ENCODE data around the gene PRKCE. TPM values are rescaled to one million over a fixed set of nuclear protein-coding genes. Genes with fewer than 3 reads are reported as not detected.

PRKCE gene
- total RNA-seq, 1 experiment from 2014 or later: 14.0 TPM

DNA sequence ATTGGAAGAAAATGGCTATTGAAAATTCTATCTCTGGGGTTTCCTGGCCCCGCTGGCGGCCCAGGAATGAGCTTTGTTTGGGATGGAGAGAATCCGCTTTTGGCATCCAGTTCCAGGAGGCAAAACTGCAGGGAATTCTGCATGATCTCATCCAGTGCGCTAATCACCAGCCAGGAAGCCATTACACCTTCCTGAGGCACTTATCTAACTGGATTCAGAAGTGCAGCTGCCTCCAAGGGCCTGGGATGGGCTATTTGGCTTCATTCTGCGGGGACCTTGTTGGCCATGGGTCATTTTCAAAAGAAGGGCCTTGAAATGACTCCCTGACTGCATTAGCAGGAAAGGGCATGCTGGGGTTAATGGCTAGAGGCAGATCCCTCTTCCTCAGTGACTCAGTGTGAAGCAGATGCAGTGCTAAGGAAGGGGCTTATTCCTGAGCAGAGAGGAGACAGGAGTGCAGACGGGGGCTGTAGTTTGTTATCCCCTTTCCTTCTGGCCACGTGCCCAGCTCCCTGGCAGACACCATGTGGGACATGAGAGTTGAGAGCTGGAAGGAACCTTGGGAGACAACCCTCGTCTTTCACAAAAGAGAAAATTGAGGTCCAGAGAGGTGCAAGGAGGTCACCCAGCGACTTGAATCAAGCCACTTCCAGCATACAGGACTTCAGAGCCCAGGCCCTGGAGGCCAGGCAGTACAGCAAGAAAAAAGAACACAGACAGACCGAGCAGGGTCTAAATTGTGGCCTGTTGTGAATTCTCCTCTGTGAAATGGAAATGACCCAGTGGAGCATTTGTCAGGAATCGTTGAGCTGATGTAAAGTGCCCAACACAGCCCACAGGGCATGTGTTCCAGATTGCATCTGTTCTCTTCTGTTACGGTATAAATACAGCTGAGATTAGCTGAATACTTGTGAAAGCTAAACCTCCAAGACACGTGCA, 161.8 kb downstream of the PRKCE start:
- in situ Hi-C loops (cut with HindIII; ENCODE audit: low pct_unique_long_range_greater_than_20kb, low sequenced_read_pairs): no loop called here
- POLR2A ChIA-PET: interaction anchor here (0.6 kb wide), 1 partner anchor 56 kb away, joined by 3 read pairs; no protein-coding TSS in a partner anchor
- CTCF ChIA-PET: no interaction called here
- DNase-seq (ENCODE audit: low read depth, low spot score): no peak
- no peaks in the 10 kb centered on the region for H3K36me3 ChIP-seq (ENCODE audit: control insufficient read depth, insufficient read depth, low read length)
- H3K27me3 ChIP-seq (ENCODE audit: control insufficient read depth, insufficient read depth, low read length): no peaks in the 10 kb centered on the region
- H3K9me3 ChIP-seq (ENCODE audit: control insufficient read depth, insufficient read depth, low read depth, low read length): no peaks in the 10 kb centered on the region
- H3K4me3 ChIP-seq (ENCODE audit: low read depth in 2 of 2, low read length in 2 of 2): no peak overlapping the region
- TF ChIP-seq REST (IDR thresholded peaks at IDR 0.05; ENCODE audit: insufficient read depth in 1 of 2, low read depth in 2 of 2, low read length in 1 of 2): no peak
- TF ChIP-seq, protein P1, sequence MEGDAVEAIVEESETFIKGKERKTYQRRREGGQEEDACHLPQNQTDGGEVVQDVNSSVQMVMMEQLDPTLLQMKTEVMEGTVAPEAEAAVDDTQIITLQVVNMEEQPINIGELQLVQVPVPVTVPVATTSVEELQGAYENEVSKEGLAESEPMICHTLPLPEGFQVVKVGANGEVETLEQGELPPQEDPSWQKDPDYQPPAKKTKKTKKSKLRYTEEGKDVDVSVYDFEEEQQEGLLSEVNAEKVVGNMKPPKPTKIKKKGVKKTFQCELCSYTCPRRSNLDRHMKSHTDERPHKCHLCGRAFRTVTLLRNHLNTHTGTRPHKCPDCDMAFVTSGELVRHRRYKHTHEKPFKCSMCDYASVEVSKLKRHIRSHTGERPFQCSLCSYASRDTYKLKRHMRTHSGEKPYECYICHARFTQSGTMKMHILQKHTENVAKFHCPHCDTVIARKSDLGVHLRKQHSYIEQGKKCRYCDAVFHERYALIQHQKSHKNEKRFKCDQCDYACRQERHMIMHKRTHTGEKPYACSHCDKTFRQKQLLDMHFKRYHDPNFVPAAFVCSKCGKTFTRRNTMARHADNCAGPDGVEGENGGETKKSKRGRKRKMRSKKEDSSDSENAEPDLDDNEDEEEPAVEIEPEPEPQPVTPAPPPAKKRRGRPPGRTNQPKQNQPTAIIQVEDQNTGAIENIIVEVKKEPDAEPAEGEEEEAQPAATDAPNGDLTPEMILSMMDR (IDR thresholded peaks at IDR 0.05): no peak
- no peak for TF ChIP-seq TCF7L2 (IDR thresholded peaks at IDR 0.05; ENCODE audit: low read depth, low read length)
- TF ChIP-seq POLR2AphosphoS5 (IDR thresholded peaks at IDR 0.05; ENCODE audit: low read depth, low read length): no peak
- H3K27ac ChIP-seq (ENCODE audit: low read length): no peak overlapping the region
- peaks cover 13% of the 10 kb centered on the region; the same call in 1 of the 2 replicates for H3K4me1 ChIP-seq (ENCODE audit: control insufficient read depth, insufficient read depth, low read length)
- no peak for ATAC-seq
- BruUV-seq (replicated peaks): no TSS peak
- intact Hi-C loops (cut with micrococcal nuclease; ENCODE audit: unreplicated experiment): no loop called here

DNA sequence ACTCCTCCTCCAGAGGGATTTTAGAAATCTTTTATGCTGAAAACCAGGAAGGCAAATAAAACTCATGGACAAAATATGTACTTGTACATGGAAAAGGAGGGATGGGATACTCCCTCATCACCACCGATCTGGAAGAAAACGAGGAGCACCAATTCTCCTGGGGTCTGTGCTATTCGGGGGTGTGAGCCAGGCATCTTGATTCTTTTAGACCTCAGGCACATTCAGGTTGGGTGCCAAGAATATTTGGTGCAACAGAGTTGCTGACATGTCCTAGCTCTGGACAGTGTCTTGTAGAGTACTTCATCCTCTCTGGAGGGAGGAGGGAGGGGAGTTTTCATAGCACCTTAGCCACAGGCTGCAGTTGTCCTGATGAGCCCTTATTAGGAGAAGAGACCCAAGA, 163.0 kb downstream of the PRKCE start:
- BruUV-seq (replicated peaks): no TSS peak
- intact Hi-C loops (cut with micrococcal nuclease; ENCODE audit: unreplicated experiment): no loop called here
- CTCF ChIA-PET: no interaction called here
- DNase-seq (ENCODE audit: low read depth, low spot score) (no peak), ATAC-seq (no peak)
- Histone ChIP-seq H3K9me3 (ENCODE audit: control insufficient read depth, insufficient read depth, low read depth, low read length) (no peaks in the 10 kb centered on the region), H3K4me3 (ENCODE audit: low read depth in 2 of 2, low read length in 2 of 2) (no peak overlapping the region), H3K27me3 (ENCODE audit: control insufficient read depth, insufficient read depth, low read length) (no peaks in the 10 kb centered on the region), H3K4me1 (ENCODE audit: control insufficient read depth, insufficient read depth, low read length) (peaks cover 13% of the 10 kb centered on the region; the same call in 1 of the 2 replicates), H3K36me3 (ENCODE audit: control insufficient read depth, insufficient read depth, low read length) (no peaks in the 10 kb centered on the region), H3K27ac (ENCODE audit: low read length) (no peak overlapping the region)
- in situ Hi-C loops (cut with HindIII; ENCODE audit: low pct_unique_long_range_greater_than_20kb, low sequenced_read_pairs): no loop called here
- POLR2A ChIA-PET: no interaction called here
- TF ChIP-seq, protein P1 (IDR thresholded peaks at IDR 0.05): no peak
- no peak for TF ChIP-seq TCF7L2 (IDR thresholded peaks at IDR 0.05; ENCODE audit: low read depth, low read length)
- no peak for TF ChIP-seq SIN3A (IDR thresholded peaks at IDR 0.05; ENCODE audit: borderline replicate concordance, insufficient read depth, low read depth, low read length)
- no peak for TF ChIP-seq REST (IDR thresholded peaks at IDR 0.05; ENCODE audit: insufficient read depth in 1 of 2, low read depth in 2 of 2, low read length in 1 of 2)
- no peak for TF ChIP-seq POLR2AphosphoS5 (IDR thresholded peaks at IDR 0.05; ENCODE audit: low read depth, low read length)
